ENCODE measurements around the gene ADAMTSL1.

Gene ADAMTSL1

GRCh38 chr9:18675332-18675731 lies 201.4 kb downstream of the ADAMTSL1 start:
- DNase-seq, result no peak

- DNase-seq, result no peak
Measured at GRCh38 chr9:18675973-18676372, 202.0 kb downstream of the ADAMTSL1 start.

GRCh38 chr9:18676525-18676924 lies 202.6 kb downstream of the ADAMTSL1 start:
- DNase-seq, result no peak

- DNase-seq, result no peak
Measured at GRCh38 chr9:18678821-18679590, 205.1 kb downstream of the ADAMTSL1 start.

GRCh38 chr9:18682907-18683306 lies 209.0 kb downstream of the ADAMTSL1 start:
- no peak for DNase-seq

GRCh38 chr9:18683312-18683711 lies 209.4 kb downstream of the ADAMTSL1 start:
- no peak for DNase-seq

- DNase-seq, result no peak
Measured at GRCh38 chr9:18683851-18684250, 209.9 kb downstream of the ADAMTSL1 start.

GRCh38 chr9:18684593-18685317 lies 210.8 kb downstream of the ADAMTSL1 start:
- no peak for DNase-seq

- DNase-seq, result no peak
Measured at GRCh38 chr9:18688581-18689565, 214.9 kb downstream of the ADAMTSL1 start.

- DNase-seq, result no peak
Measured at GRCh38 chr9:18689921-18690320, 216.0 kb downstream of the ADAMTSL1 start.

GRCh38 chr9:18692268-18692667 lies 218.3 kb downstream of the ADAMTSL1 start:
- DNase-seq, result no peak

- no peak for DNase-seq
Measured at GRCh38 chr9:18692962-18693361, 219.0 kb downstream of the ADAMTSL1 start.

- DNase-seq, result no peak
Measured at GRCh38 chr9:18694959-18695668, 221.2 kb downstream of the ADAMTSL1 start.

- no peak for DNase-seq
Measured at GRCh38 chr9:18698992-18699391, 225.0 kb downstream of the ADAMTSL1 start.

GRCh38 chr9:18699764-18700163 lies 225.8 kb downstream of the ADAMTSL1 start:
- DNase-seq, result no peak

GRCh38 chr9:18700714-18701113 lies 226.8 kb downstream of the ADAMTSL1 start:
- no peak for DNase-seq

GRCh38 chr9:18703151-18703900 lies 229.4 kb downstream of the ADAMTSL1 start:
- no peak for DNase-seq

- DNase-seq, result no peak
Measured at GRCh38 chr9:18703901-18704379, 230.0 kb downstream of the ADAMTSL1 start.

GRCh38 chr9:18705796-18706392 lies 231.9 kb downstream of the ADAMTSL1 start:
- DNase-seq, result no peak

GRCh38 chr9:18706648-18707047 lies 232.7 kb downstream of the ADAMTSL1 start:
- no peak for DNase-seq

GRCh38 chr9:18707061-18707461 lies 233.1 kb downstream of the ADAMTSL1 start:
- no peak for DNase-seq

Measured in activated gamma-delta T cell treated with Interleukin-2 at 50 U/mL for 16 hours (primary cell).